ENCODE measurements around the gene SPN. TPM values are rescaled to one million over a fixed set of nuclear protein-coding genes. Genes with fewer than 3 reads are reported as not detected.

The SPN gene
- total and polyA plus RNA-seq, 7 donors, result 0.13 to 1.5 (median 0.54) TPM

DNA sequence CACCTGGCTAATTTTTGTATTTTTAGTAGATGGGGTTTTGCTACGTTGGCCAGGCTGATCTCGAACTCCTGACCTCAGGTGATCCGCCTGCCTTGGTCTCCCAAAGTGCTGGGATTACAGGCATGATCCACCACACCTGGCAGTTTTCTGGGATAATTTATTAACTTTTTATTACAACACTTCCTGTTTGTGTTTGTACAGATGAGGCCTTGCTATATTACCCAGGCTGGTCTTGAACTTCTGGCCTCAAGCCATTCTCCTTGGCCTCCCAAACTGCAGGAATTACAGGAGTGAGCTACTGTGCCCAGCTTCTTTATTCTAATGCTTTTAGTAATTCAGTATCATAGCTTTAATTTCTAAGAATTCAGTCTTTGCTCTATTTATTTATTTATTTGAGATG, 16.1 kb upstream of the SPN start:
- DNase-seq, result no peak
- TF ChIP-seq, protein P1, sequence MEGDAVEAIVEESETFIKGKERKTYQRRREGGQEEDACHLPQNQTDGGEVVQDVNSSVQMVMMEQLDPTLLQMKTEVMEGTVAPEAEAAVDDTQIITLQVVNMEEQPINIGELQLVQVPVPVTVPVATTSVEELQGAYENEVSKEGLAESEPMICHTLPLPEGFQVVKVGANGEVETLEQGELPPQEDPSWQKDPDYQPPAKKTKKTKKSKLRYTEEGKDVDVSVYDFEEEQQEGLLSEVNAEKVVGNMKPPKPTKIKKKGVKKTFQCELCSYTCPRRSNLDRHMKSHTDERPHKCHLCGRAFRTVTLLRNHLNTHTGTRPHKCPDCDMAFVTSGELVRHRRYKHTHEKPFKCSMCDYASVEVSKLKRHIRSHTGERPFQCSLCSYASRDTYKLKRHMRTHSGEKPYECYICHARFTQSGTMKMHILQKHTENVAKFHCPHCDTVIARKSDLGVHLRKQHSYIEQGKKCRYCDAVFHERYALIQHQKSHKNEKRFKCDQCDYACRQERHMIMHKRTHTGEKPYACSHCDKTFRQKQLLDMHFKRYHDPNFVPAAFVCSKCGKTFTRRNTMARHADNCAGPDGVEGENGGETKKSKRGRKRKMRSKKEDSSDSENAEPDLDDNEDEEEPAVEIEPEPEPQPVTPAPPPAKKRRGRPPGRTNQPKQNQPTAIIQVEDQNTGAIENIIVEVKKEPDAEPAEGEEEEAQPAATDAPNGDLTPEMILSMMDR (IDR thresholded peaks at IDR 0.05), result no peak
- no peaks in the 10 kb centered on the region for H3K27me3 ChIP-seq (ENCODE audit: insufficient read depth in 3 of 3, low read length in 2 of 3)
- H3K4me3 ChIP-seq, result no peak overlapping the region
- H3K27ac ChIP-seq, result no peak overlapping the region
- H3K9me3 ChIP-seq, result no peaks in the 10 kb centered on the region
- H3K36me3 ChIP-seq (ENCODE audit: insufficient read depth in 1 of 2, low read depth in 1 of 2), result no peaks in the 10 kb centered on the region
- 92 to 97% (median 96%) methylated on average over 3 of the region's 3 CpGs for WGBS, 3 donors
- no peaks in the 10 kb centered on the region for H3K4me1 ChIP-seq
- ATAC-seq, result no peak
- intact Hi-C loops (cut with DNase I), result no loop called here

DNA sequence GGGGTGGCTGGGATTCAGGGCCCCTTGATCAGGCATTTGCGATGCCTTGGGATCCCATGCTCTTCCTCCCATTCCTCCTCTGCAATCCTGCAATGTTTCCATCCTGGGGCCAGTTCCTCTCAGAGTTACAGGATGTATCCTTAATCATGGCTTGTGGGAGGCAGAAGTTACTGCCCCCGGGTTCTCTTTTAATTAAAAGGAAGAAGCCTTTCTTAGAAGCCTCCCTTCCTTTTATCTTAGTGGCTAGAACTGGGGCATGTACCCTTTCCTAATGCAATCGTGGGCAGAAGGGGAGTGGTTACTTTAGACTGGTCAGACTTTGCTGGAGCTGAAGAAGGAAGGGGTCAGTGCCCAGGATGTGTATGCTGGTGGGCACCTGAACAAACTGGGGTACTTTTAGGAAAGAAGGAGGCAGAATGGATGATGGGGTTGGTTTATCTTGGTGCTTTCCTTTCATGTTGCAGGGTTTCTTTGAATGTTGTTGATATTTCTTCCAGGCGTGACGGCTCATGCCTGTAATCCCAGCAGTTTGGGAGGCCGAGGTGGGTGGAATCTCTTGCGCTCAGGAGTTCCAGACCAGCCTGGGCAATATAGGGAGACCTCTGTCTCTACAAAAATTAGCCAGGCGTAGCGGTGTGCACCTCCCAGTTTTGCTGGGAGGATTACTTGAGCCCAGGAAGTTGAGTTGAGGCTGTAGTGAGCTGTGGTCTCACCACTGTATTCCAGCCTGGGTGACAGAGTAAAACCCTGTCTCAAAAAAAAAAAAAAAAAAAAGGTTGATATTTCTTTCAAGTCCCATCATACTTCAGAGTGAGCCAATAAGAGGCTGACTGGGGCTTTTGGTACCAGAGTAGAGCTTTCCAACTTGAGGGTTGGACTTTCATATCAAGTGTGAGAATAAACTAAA, 13.2 kb upstream of the SPN start:
- TF ChIP-seq, protein P1 (IDR thresholded peaks at IDR 0.05), result no peak
- DNase-seq, result no peak
- intact Hi-C loops (cut with DNase I), result no loop called here
- no peaks in the 10 kb centered on the region for H3K4me1 ChIP-seq
- ATAC-seq, result no peak
- 71 to 77% (median 73%) methylated on average over 9 of the region's 9 CpGs for WGBS, 3 donors
- H3K36me3 ChIP-seq (ENCODE audit: insufficient read depth in 1 of 2, low read depth in 1 of 2), result no peaks in the 10 kb centered on the region
- H3K27ac ChIP-seq, result no peak overlapping the region
- H3K27me3 ChIP-seq (ENCODE audit: insufficient read depth in 3 of 3, low read length in 2 of 3), result no peaks in the 10 kb centered on the region
- H3K9me3 ChIP-seq, result no peaks in the 10 kb centered on the region
- no peak overlapping the region for H3K4me3 ChIP-seq

DNA sequence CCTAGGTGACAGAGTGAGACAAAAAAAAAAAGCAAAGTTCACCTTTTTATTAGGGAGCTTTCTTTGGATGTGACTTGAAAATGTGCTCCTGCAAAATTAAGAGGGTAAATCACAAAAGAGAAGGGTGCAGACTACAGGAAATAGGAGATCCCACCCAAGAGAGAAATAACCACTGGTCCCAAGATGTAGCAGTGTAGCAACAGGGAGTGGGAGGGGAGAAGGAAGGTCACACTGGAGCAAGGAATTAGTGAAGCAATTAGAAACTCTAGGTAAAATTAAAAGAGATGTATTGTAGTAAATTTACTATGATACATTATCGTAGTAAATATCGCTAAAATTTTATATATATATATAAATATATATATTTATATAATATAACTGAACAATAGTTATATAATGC, 12.3 kb upstream of the SPN start:
- intact Hi-C loops (cut with DNase I), result no loop called here
- no peak for DNase-seq
- Histone ChIP-seq H3K9me3 (no peaks in the 10 kb centered on the region), H3K27me3 (ENCODE audit: insufficient read depth in 3 of 3, low read length in 2 of 3) (no peaks in the 10 kb centered on the region), H3K4me3 (no peak overlapping the region), H3K36me3 (ENCODE audit: insufficient read depth in 1 of 2, low read depth in 1 of 2) (no peaks in the 10 kb centered on the region), H3K4me1 (no peaks in the 10 kb centered on the region), H3K27ac (no peak overlapping the region)
- TF ChIP-seq, protein P1 (IDR thresholded peaks at IDR 0.05), result no peak
- WGBS, 3 donors, result 96 to 98% (median 97%) methylated on average over 2 of the region's 2 CpGs
- ATAC-seq, result no peak

DNA sequence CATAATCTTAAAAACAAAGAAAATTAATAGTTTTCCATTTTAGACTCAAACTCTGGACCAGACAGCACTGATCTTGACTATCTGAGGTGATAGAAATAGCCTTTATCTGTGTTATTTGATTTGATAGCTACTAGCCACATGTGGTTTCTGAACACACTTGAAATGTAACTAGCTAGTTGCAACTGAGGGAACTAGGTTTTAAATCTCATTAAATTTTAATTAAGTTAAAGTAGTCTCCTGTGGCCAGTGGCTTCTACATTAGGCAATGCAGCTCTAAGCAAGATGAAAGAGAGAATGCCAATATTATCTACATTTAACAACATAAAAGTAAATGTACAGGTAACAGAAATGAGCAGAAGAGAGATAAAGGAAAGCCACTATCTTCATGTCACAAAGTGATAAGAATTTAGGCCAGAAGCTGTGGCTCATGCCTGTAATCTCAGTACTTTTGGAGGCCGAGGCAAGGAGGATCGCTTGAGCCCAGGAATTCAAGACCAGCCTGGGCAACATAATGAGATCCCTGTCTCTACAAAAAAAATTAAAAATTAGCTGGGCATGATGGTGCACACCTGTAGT, 11.2 kb upstream of the SPN start:
- no peak for DNase-seq
- H3K4me1 ChIP-seq, result no peaks in the 10 kb centered on the region
- TF ChIP-seq, protein P1 (IDR thresholded peaks at IDR 0.05), result no peak
- no peaks in the 10 kb centered on the region for H3K27me3 ChIP-seq (ENCODE audit: insufficient read depth in 3 of 3, low read length in 2 of 3)
- H3K4me3 ChIP-seq, result no peak overlapping the region
- 83 to 95% (median 93%) methylated on average over 2 of the region's 2 CpGs for WGBS, 3 donors
- no peaks in the 10 kb centered on the region for H3K9me3 ChIP-seq
- H3K27ac ChIP-seq, result no peak overlapping the region
- ATAC-seq, result no peak
- H3K36me3 ChIP-seq (ENCODE audit: insufficient read depth in 1 of 2, low read depth in 1 of 2), result no peaks in the 10 kb centered on the region
- intact Hi-C loops (cut with DNase I), result no loop called here

Measured in psoas muscle (tissue), 8 donors.